PC-3 (cell line): ENCODE data around the gene PUS7. TPM values are rescaled to one million over a fixed set of nuclear protein-coding genes. Genes with fewer than 3 reads are reported as not detected.

Experiments used
- ATAC-seq: fragments of 200-7000 bp; cut with Tn5 transposase; 2 replicates; pipeline ENCODE4 v1.9.1; 2020; ENCODE audit warnings: mild to moderate bottlenecking, moderate library complexity
- BruUV-seq: library from RNA; stranded (reverse); fragments of 400-500 nt; replicated peaks from 2 replicates; lab custom pipeline; 2021; lab: Mats Ljungman, UMichigan
- CTCF ChIA-PET: fragments of 300-600 bp; sonication (Branson Sonifier 250); formaldehyde crosslinking; loops from one replicate; lab custom pipeline; 2022; ENCODE audit warnings: antibody characterized with exemption; lab: Charles Lee
- POLR2A ChIA-PET: fragments of 300-600 bp; sonication (Branson Sonifier 250); formaldehyde crosslinking; loops from one replicate; lab custom pipeline; 2022; ENCODE audit warnings: antibody characterized with exemption; ENCODE audit not compliant: unreplicated experiment; lab: Charles Lee
- DNase-seq: peaks from one replicate; pipeline ENCODE4 v3.0.0-alpha.2; 2015
- H2AFZ ChIP-seq: fragments of 300-600 bp; sonication (generic); 2 replicates; pipeline ENCODE4 v1.6.0; 2016; ENCODE audit warnings: antibody characterized with exemption, low read length
- H3F3A ChIP-seq: fragments of 300-600 bp; sonication (generic); one replicate; pipeline ENCODE4 v1.6.0; 2017; ENCODE audit warnings: antibody characterized with exemption, low read length, control low read depth, mild to moderate bottlenecking; ENCODE audit not compliant: unreplicated experiment
- H3K27ac ChIP-seq: fragments of 300-600 bp; sonication (generic); 2 replicates; pipeline ENCODE4 v1.5.1; 2016; ENCODE audit warnings: mild to moderate bottlenecking, low read length
- H3K27me3 ChIP-seq: fragments of 300-600 bp; sonication (generic); 2 replicates; pipeline ENCODE4 v1.6.1; 2016; ENCODE audit warnings: low read length, mixed read lengths
- H3K36me3 ChIP-seq: fragments of 300-600 bp; sonication (generic); 2 replicates; pipeline ENCODE4 v1.6.1; 2016; ENCODE audit warnings: low read depth, mixed run types, low read length, mixed read lengths
- H3K4me1 ChIP-seq: fragments of 300-600 bp; sonication (generic); 2 replicates; pipeline ENCODE4 v1.5.1; 2016; ENCODE audit warnings: low read length; ENCODE audit not compliant: insufficient read depth
- H3K4me2 ChIP-seq: fragments of 300-600 bp; sonication (generic); 2 replicates; pipeline ENCODE4 v1.6.0; 2016; ENCODE audit warnings: low read length
- H3K4me3 ChIP-seq: fragments of 300-600 bp; sonication (generic); 2 replicates; pipeline ENCODE4 v1.5.1; 2016; ENCODE audit warnings: mild to moderate bottlenecking, low read length, mixed read lengths
- H3K79me2 ChIP-seq: fragments of 300-600 bp; sonication (generic); 2 replicates; pipeline ENCODE4 v1.6.1; 2017; ENCODE audit warnings: low read length, mixed read lengths
- H3K9ac ChIP-seq: fragments of 300-600 bp; sonication (generic); 2 replicates; pipeline ENCODE4 v1.6.0; 2016; ENCODE audit warnings: mild to moderate bottlenecking, low read length
- H3K9me2 ChIP-seq: fragments of 300-600 bp; sonication (generic); replicated peaks from 2 replicates; pipeline ENCODE4 v1.6.1; 2016; ENCODE audit warnings: mixed run types, low read length, mixed read lengths
- H3K9me3 ChIP-seq: fragments of 300-600 bp; sonication (generic); 2 replicates; pipeline ENCODE4 v1.6.1; 2016; ENCODE audit warnings: low read length, mixed read lengths
- H4K20me1 ChIP-seq: fragments of 300-600 bp; sonication (generic); 2 replicates; pipeline ENCODE4 v1.6.1; 2016; ENCODE audit warnings: low read length, mixed read lengths
- EZH2 ChIP-seq: fragments of 300-600 bp; sonication (generic); IDR thresholded peaks from one replicate; pipeline ENCODE4 v1.6.1; 2017; ENCODE audit warnings: antibody characterized with exemption, mild to moderate bottlenecking, low read length; ENCODE audit not compliant: unreplicated experiment
- EZH2phosphoT487 ChIP-seq: fragments of 300-600 bp; sonication (generic); IDR thresholded peaks from 2 replicates; pipeline ENCODE4 v1.6.1; 2018; ENCODE audit warnings: mild to moderate bottlenecking, antibody characterized with exemption, low read length, borderline replicate concordance
- intact Hi-C: fragments of 100-400 bp; cut with micrococcal nuclease; formaldehyde crosslinking; loops from 2 replicates; pipeline ENCODE4 v1.9.0; 2023
- total RNA-seq: library from RNA; depleted of rRNA; stranded (reverse); fragments of >200 nt; gene quantifications from 2 replicates; pipeline ENCODE4 v1.2.3, GENCODE V29; 2014
- TF ChIP-seq, protein P1 (sequence below): fragments of 300-600 bp; sonication (generic); conservative IDR thresholded peaks from 2 replicates; pipeline ENCODE4 v1.5.1; 2017; ENCODE audit warnings: antibody characterized with exemption, low read depth, mild to moderate bottlenecking, low read length

Gene PUS7
- total RNA-seq, 1 experiment from 2014 or later, result 37.2 TPM

DNA sequence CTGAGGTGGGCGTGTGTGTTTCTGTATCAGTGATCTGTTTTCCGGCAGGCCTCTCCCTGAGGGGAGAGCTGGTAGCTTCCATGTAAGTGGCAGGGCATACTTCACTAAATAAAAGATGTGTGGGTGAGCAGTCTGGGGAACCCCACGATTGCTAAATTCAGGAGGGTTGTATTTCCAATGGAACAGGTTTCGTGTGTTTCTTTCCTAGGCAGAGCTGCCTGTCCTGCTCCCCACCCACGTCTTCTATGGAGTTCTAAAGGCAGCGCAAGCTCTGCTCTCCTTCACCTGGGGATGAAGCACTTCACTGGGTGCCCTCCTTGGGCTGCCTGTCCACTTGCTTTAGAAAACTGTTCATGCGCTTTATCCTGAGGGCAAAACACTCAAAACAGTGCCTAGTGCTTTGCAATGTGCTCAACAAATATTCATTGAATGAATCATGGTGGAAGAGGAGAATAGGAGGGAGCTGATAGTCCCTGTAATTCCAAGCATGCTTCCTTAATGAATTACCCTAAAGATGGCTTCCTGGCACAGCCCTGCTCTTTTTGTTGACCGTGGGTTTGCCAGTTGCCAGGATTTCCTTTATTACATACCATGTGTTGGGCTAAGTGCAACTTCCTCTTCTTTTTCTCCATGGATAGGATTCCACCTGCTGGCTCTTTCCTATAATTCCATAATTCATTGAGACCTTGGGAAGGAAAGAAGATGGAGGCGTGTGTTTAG, 82.7 kb downstream of the PUS7 start:
- Histone ChIP-seq H3K9me3 (no peaks in the 10 kb centered on the region), H3K27me3 (no peaks in the 10 kb centered on the region), H3K4me2 (peak overlapping the region; percentile 30; the same call in 1 of the 2 replicates), H3K4me3 (no peak overlapping the region), H3K4me1 (peaks cover 8% of the 10 kb centered on the region), H3K79me2 (no peaks in the 10 kb centered on the region), H3K36me3 (no peaks in the 10 kb centered on the region), H3K27ac (peak overlapping the region; percentile 59), H3K9ac (0 out of 2 replicates have a peak overlapping the region, but pooled peaks have one; percentile 19), H3K9me2 (no peaks in the 10 kb centered on the region), H4K20me1 (no peaks in the 10 kb centered on the region), H3F3A (no peaks in the 10 kb centered on the region), H2AFZ (peak overlapping the region; percentile 89)
- BruUV-seq, result no TSS peak
- ATAC-seq (peak; percentile 91), DNase-seq (peak; percentile 71)
- CTCF ChIA-PET, result interaction anchor here (0.6 to 1.2 kb wide), 2 partner anchors 8 to 9 kb away, joined by 3 to 5 read pairs; no protein-coding TSS in a partner anchor
- TF ChIP-seq, protein P1, sequence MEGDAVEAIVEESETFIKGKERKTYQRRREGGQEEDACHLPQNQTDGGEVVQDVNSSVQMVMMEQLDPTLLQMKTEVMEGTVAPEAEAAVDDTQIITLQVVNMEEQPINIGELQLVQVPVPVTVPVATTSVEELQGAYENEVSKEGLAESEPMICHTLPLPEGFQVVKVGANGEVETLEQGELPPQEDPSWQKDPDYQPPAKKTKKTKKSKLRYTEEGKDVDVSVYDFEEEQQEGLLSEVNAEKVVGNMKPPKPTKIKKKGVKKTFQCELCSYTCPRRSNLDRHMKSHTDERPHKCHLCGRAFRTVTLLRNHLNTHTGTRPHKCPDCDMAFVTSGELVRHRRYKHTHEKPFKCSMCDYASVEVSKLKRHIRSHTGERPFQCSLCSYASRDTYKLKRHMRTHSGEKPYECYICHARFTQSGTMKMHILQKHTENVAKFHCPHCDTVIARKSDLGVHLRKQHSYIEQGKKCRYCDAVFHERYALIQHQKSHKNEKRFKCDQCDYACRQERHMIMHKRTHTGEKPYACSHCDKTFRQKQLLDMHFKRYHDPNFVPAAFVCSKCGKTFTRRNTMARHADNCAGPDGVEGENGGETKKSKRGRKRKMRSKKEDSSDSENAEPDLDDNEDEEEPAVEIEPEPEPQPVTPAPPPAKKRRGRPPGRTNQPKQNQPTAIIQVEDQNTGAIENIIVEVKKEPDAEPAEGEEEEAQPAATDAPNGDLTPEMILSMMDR, result peak; percentile 28; the same call in 1 of the 2 replicates
- TF ChIP-seq EZH2, result no peak
- TF ChIP-seq EZH2phosphoT487, result no peak
- intact Hi-C loops, result loop anchor here (10.0 kb wide), 1 partner anchor 45 kb away; no protein-coding TSS in a partner anchor
- POLR2A ChIA-PET, result interaction anchor here (0.5 kb wide), 1 partner anchor 75 kb away, joined by 3 read pairs; no protein-coding TSS in a partner anchor

DNA sequence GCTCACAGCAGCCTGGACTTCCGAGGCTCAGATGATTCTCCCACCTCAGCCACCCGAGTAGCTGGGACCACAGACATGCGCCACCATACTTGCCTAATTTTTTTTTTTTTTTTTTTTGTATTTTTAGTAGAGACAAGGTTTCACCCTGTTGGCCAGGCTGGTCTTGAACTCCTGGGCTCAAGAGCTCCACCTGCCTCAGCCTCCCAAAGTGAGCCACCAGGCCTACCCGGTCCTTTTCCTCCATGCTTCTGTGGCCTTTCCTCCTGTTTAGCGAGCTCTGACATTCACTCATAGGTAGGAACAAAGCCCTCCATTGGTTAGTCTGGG, 83.3 kb downstream of the PUS7 start:
- 0 out of 2 replicates have a peak overlapping the region, but pooled peaks have one; percentile 59 for H3K27ac ChIP-seq
- DNase-seq, result no peak
- peaks cover 8% of the 10 kb centered on the region for H3K4me1 ChIP-seq
- H4K20me1 ChIP-seq, result no peaks in the 10 kb centered on the region
- H3K4me3 ChIP-seq, result no peak overlapping the region
- no peak overlapping the region for H3K9ac ChIP-seq
- no peaks in the 10 kb centered on the region for H3K9me3 ChIP-seq
- no TSS peak for BruUV-seq
- H3K36me3 ChIP-seq, result no peaks in the 10 kb centered on the region
- intact Hi-C loops, result loop anchor here (10.0 kb wide), 1 partner anchor 46 kb away; no protein-coding TSS in a partner anchor
- no peak for ATAC-seq
- no peaks in the 10 kb centered on the region for H3K79me2 ChIP-seq
- CTCF ChIA-PET, result interaction anchor here (0.6 to 1.2 kb wide), 2 partner anchors 7 to 9 kb away, joined by 3 to 5 read pairs; no protein-coding TSS in a partner anchor
- H3K4me2 ChIP-seq, result no peak overlapping the region
- no peaks in the 10 kb centered on the region for H3K27me3 ChIP-seq
- POLR2A ChIA-PET, result interaction anchor here (0.5 kb wide), 1 partner anchor 76 kb away, joined by 3 read pairs; no protein-coding TSS in a partner anchor
- peak overlapping the region; percentile 89; the same call in 1 of the 2 replicates for H2AFZ ChIP-seq
- H3F3A ChIP-seq, result no peaks in the 10 kb centered on the region
- TF ChIP-seq, protein P1, result no peak
- TF ChIP-seq EZH2 (no peak), EZH2phosphoT487 (no peak)
- H3K9me2 ChIP-seq, result no peaks in the 10 kb centered on the region
